ENCODE measurements around the gene SYCP1. TPM values are rescaled to one million over a fixed set of nuclear protein-coding genes. Genes with fewer than 3 reads are reported as not detected.

Gene SYCP1
- total RNA-seq, 3 donors from 2014 or later (not counting 1 experiment from before 2014, with no cell fraction given), result not detected

GRCh38 chr1:115035652-115036051 is 181.0 kb downstream of the SYCP1 start:
- H3K4me1 Mint-ChIP-seq, result no peaks in the 10 kb centered on the region
- WGBS (ENCODE audit: insufficient coverage), result 85% methylated on average over 1 of the region's 1 CpG
- H3K36me3 Mint-ChIP-seq, result no peaks in the 10 kb centered on the region
- Histone ChIP-seq H3K4me3 (ENCODE audit: low read length) (no peak overlapping the region), H3K36me3 (ENCODE audit: control insufficient read depth, insufficient read depth, low read length) (no peaks in the 10 kb centered on the region), H3K27me3 (ENCODE audit: control insufficient read depth, insufficient read depth, low read length) (peaks cover 3% of the 10 kb centered on the region), H3K9me3 (ENCODE audit: control insufficient read depth, insufficient read depth, low read length) (no peaks in the 10 kb centered on the region), H3K4me1 (ENCODE audit: control insufficient read depth, insufficient read depth, low read length) (no peaks in the 10 kb centered on the region), H3K27ac (ENCODE audit: low read length) (no peak overlapping the region)
- no peaks in the 10 kb centered on the region for H3K27me3 Mint-ChIP-seq (ENCODE audit: low read depth in 2 of 2)
- H3K4me3 Mint-ChIP-seq, result no peak overlapping the region
- H3K9me3 Mint-ChIP-seq, result no peaks in the 10 kb centered on the region
- TF ChIP-seq CTCF (IDR thresholded peaks at IDR 0.05), result no peak
- intact Hi-C loops (cut with micrococcal nuclease), result no loop called here
- DNase-seq (no peak), ATAC-seq (no peak)
- no peak overlapping the region for H3K27ac Mint-ChIP-seq

DNA sequence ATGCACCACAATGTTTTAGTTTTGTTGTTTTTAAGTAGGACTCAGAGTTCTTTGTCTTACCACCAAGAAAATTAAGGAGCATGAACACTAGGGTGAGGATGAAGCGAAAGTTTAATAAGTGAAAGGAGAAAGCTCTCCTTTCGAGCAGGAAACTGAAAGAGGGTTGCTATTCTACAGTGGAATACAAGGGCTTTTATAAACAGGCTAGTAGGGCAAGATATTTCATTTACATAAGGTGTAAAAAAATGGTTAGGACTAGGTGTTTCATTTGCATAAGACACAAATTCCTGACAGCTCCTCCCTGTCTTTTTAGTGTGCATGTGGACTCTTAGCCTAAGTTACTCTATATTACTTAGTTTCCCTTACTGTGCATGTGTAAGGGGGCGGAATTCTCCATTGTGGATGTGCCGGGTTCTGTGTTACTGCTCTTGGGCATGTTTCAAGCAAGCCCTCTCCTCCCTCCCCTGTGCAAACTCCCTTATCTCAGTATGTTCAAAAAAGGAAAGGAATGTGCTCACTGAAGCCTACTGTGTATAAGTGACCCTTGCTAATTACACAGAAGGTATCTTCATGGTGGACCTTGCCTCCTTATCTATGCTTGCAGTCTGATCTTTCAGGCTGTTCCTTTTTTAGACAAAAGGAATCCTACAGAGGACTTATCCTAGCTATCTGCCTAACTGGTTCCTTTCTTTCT is 182.3 kb downstream of the SYCP1 start:
- Histone ChIP-seq H3K4me3 (ENCODE audit: low read length) (no peak overlapping the region), H3K27me3 (ENCODE audit: control insufficient read depth, insufficient read depth, low read length) (no peaks in the 10 kb centered on the region), H3K4me1 (ENCODE audit: control insufficient read depth, insufficient read depth, low read length) (no peaks in the 10 kb centered on the region), H3K36me3 (ENCODE audit: control insufficient read depth, insufficient read depth, low read length) (no peaks in the 10 kb centered on the region), H3K27ac (ENCODE audit: low read length) (no peak overlapping the region), H3K9me3 (ENCODE audit: control insufficient read depth, insufficient read depth, low read length) (no peaks in the 10 kb centered on the region)
- no peaks in the 10 kb centered on the region for H3K4me1 Mint-ChIP-seq
- no peak overlapping the region for H3K4me3 Mint-ChIP-seq
- no peak for DNase-seq
- TF ChIP-seq CTCF (IDR thresholded peaks at IDR 0.05), result no peak
- H3K27me3 Mint-ChIP-seq (ENCODE audit: low read depth in 2 of 2), result no peaks in the 10 kb centered on the region
- peaks cover 3% of the 10 kb centered on the region for H3K36me3 Mint-ChIP-seq
- no peak overlapping the region for H3K27ac Mint-ChIP-seq
- ATAC-seq, result no peak
- intact Hi-C loops (cut with micrococcal nuclease), result no loop called here
- no peaks in the 10 kb centered on the region for H3K9me3 Mint-ChIP-seq
- WGBS (ENCODE audit: insufficient coverage), result 87% methylated on average over 3 of the region's 4 CpGs

- DNase-seq (no peak), ATAC-seq (no peak)
- Mint-ChIP-seq H3K27me3 (ENCODE audit: low read depth in 2 of 2) (no peaks in the 10 kb centered on the region), H3K4me1 (no peaks in the 10 kb centered on the region), H3K4me3 (no peak overlapping the region), H3K27ac (no peak overlapping the region), H3K9me3 (no peaks in the 10 kb centered on the region), H3K36me3 (peaks cover 20% of the 10 kb centered on the region)
- Histone ChIP-seq H3K4me1 (ENCODE audit: control insufficient read depth, insufficient read depth, low read length) (no peaks in the 10 kb centered on the region), H3K27ac (ENCODE audit: low read length) (no peak overlapping the region), H3K9me3 (ENCODE audit: control insufficient read depth, insufficient read depth, low read length) (no peaks in the 10 kb centered on the region), H3K27me3 (ENCODE audit: control insufficient read depth, insufficient read depth, low read length) (no peaks in the 10 kb centered on the region), H3K4me3 (ENCODE audit: low read length) (no peak overlapping the region), H3K36me3 (ENCODE audit: control insufficient read depth, insufficient read depth, low read length) (no peaks in the 10 kb centered on the region)
- no CpG with 5 or more reads among the region's 2 CpGs for WGBS (ENCODE audit: insufficient coverage)
- intact Hi-C loops (cut with micrococcal nuclease), result no loop called here
- no peak for TF ChIP-seq CTCF (IDR thresholded peaks at IDR 0.05)
Observed at GRCh38 chr1:115040501-115040900, 185.8 kb downstream of the SYCP1 start.

GRCh38 chr1:115041654-115042053 is 187.0 kb downstream of the SYCP1 start:
- ATAC-seq (no peak), DNase-seq (no peak)
- Mint-ChIP-seq H3K9me3 (no peaks in the 10 kb centered on the region), H3K4me1 (no peaks in the 10 kb centered on the region), H3K27ac (no peak overlapping the region), H3K36me3 (peaks cover 31% of the 10 kb centered on the region), H3K27me3 (ENCODE audit: low read depth in 2 of 2) (no peaks in the 10 kb centered on the region), H3K4me3 (no peak overlapping the region)
- TF ChIP-seq CTCF (IDR thresholded peaks at IDR 0.05), result no peak
- Histone ChIP-seq H3K4me1 (ENCODE audit: control insufficient read depth, insufficient read depth, low read length) (no peaks in the 10 kb centered on the region), H3K27ac (ENCODE audit: low read length) (no peak overlapping the region), H3K4me3 (ENCODE audit: low read length) (no peak overlapping the region), H3K36me3 (ENCODE audit: control insufficient read depth, insufficient read depth, low read length) (no peaks in the 10 kb centered on the region), H3K27me3 (ENCODE audit: control insufficient read depth, insufficient read depth, low read length) (no peaks in the 10 kb centered on the region), H3K9me3 (ENCODE audit: control insufficient read depth, insufficient read depth, low read length) (no peaks in the 10 kb centered on the region)
- intact Hi-C loops (cut with micrococcal nuclease), result no loop called here
